Upper lobe of right lung (tissue), 1 donor: ENCODE data around the gene DEPDC5. TPM values are rescaled to one million over a fixed set of nuclear protein-coding genes. Genes with fewer than 3 reads are reported as not detected.

ENCODE experiments used
- ATAC-seq: fragments of 200-7000 bp; cut with Tn5 transposase; one replicate; pipeline ENCODE4 v1.9.1; 2020; ENCODE audit warnings: mild to moderate bottlenecking, moderate library complexity
- DNase-seq: peaks from one replicate; pipeline ENCODE4 v3.0.0-alpha.2; 2020
- H3K27ac ChIP-seq: fragments of 200-600 bp; one replicate; pipeline ENCODE4 v1.8.0; 2022
- H3K27me3 ChIP-seq: fragments of 200-600 bp; one replicate; pipeline ENCODE4 v1.8.0; 2022; ENCODE audit warnings: mild to moderate bottlenecking
- H3K36me3 ChIP-seq: fragments of 200-600 bp; one replicate; pipeline ENCODE4 v1.8.0; 2022
- H3K4me1 ChIP-seq: fragments of 200-600 bp; one replicate; pipeline ENCODE4 v1.8.0; 2022
- H3K4me3 ChIP-seq: fragments of 200-600 bp; one replicate; pipeline ENCODE4 v1.8.0; 2022; ENCODE audit warnings: mild to moderate bottlenecking
- H3K9me3 ChIP-seq: fragments of 200-600 bp; one replicate; pipeline ENCODE4 v1.8.0; 2022
- CTCF ChIP-seq: fragments of 200-600 bp; IDR thresholded peaks from one replicate; pipeline ENCODE4 v1.8.0; 2022; ENCODE audit warnings: antibody characterized with exemption
- intact Hi-C: fragments of 100-400 bp; cut with DNase I; formaldehyde crosslinking; loops from one replicate; pipeline ENCODE4 v1.11.0; 2022
- total RNA-seq: library from RNA; stranded (reverse); fragmentation: NEBNext Ultra II Directional; extraction: Animal tissue kit (Norgen Biotek cat#: 25700); gene quantifications from one replicate; pipeline ENCODE4 v1.2.1, GENCODE V29; 2021
- donor health status: DM: no; HTN: yes; CAD: no; lungs with severe emphysema.

DEPDC5 gene
- total RNA-seq, 1 donor from 2014 or later, result 24.7 TPM

- Histone ChIP-seq H3K27ac (no peak overlapping the region), H3K4me1 (no peaks in the 10 kb centered on the region), H3K4me3 (no peak overlapping the region), H3K36me3 (peaks cover 34% of the 10 kb centered on the region), H3K27me3 (no peaks in the 10 kb centered on the region), H3K9me3 (no peaks in the 10 kb centered on the region)
- TF ChIP-seq CTCF, result no peak
- ATAC-seq, result no peak
- intact Hi-C loops, result no loop called here
- no peak for DNase-seq
Measured at GRCh38 chr22:31861226-31861840, 107.5 kb downstream of the DEPDC5 start.

GRCh38 chr22:31866918-31867317, 113.1 kb downstream of the DEPDC5 start:
- TF ChIP-seq CTCF, result no peak
- DNase-seq (no peak), ATAC-seq (no peak)
- Histone ChIP-seq H3K4me1 (peaks cover 9% of the 10 kb centered on the region), H3K4me3 (no peak overlapping the region), H3K27me3 (no peaks in the 10 kb centered on the region), H3K27ac (no peak overlapping the region), H3K36me3 (peaks cover 50% of the 10 kb centered on the region), H3K9me3 (no peaks in the 10 kb centered on the region)
- intact Hi-C loops, result no loop called here

- H3K27me3 ChIP-seq, result no peaks in the 10 kb centered on the region
- intact Hi-C loops, result no loop called here
- DNase-seq, result no peak
- H3K36me3 ChIP-seq, result peaks cover 50% of the 10 kb centered on the region
- ATAC-seq, result no peak
- no peak for TF ChIP-seq CTCF
- no peak overlapping the region for H3K27ac ChIP-seq
- no peaks in the 10 kb centered on the region for H3K9me3 ChIP-seq
- no peak overlapping the region for H3K4me3 ChIP-seq
- peaks cover 14% of the 10 kb centered on the region for H3K4me1 ChIP-seq
Measured at GRCh38 chr22:31867386-31868153, 113.8 kb downstream of the DEPDC5 start.

- intact Hi-C loops, result no loop called here
- no peak overlapping the region for H3K27ac ChIP-seq
- ATAC-seq (no peak), DNase-seq (no peak)
- H3K4me3 ChIP-seq, result no peak overlapping the region
- H3K4me1 ChIP-seq, result peaks cover 14% of the 10 kb centered on the region
- H3K9me3 ChIP-seq, result no peaks in the 10 kb centered on the region
- H3K27me3 ChIP-seq, result no peaks in the 10 kb centered on the region
- TF ChIP-seq CTCF, result no peak
- H3K36me3 ChIP-seq, result peaks cover 61% of the 10 kb centered on the region
Measured at GRCh38 chr22:31869739-31870138, 115.9 kb downstream of the DEPDC5 start.

GRCh38 chr22:31870890-31871289, 117.1 kb downstream of the DEPDC5 start:
- DNase-seq, result no peak

More at GRCh38 chr22:31870890-31871289, 117.1 kb downstream of the DEPDC5 start:
- H3K27me3 ChIP-seq, result no peaks in the 10 kb centered on the region
- H3K36me3 ChIP-seq, result peaks cover 59% of the 10 kb centered on the region
- intact Hi-C loops, result no loop called here
- ATAC-seq, result peak; percentile 68
- H3K27ac ChIP-seq, result no peak overlapping the region
- H3K9me3 ChIP-seq, result no peaks in the 10 kb centered on the region
- H3K4me1 ChIP-seq, result peaks cover 14% of the 10 kb centered on the region
- TF ChIP-seq CTCF, result no peak
- H3K4me3 ChIP-seq, result no peak overlapping the region
